Neural crest cell (in vitro differentiated cells): ENCODE measurements around the gene DESI1. TPM values are rescaled to one million over a fixed set of nuclear protein-coding genes. Genes with fewer than 3 reads are reported as not detected.

Source experiments
- DNase-seq: peaks from one replicate; pipeline ENCODE4 v3.0.0; 2021; ENCODE audit warnings: low read depth, mixed read lengths, low spot score
- H3K27ac Mint-ChIP-seq: one replicate; pipeline ENCODE4 v1.8.0; 2021; ENCODE audit warnings: mild to moderate bottlenecking, mixed read lengths; ENCODE audit not compliant: unreplicated experiment
- H3K27me3 Mint-ChIP-seq: 2 replicates; pipeline ENCODE4 v1.8.0; 2021; ENCODE audit warnings: low read depth, mild to moderate bottlenecking, mixed read lengths
- H3K36me3 Mint-ChIP-seq: 2 replicates; pipeline ENCODE4 v1.8.0; 2021; ENCODE audit warnings: low read depth, mild to moderate bottlenecking, mixed read lengths
- H3K4me1 Mint-ChIP-seq: 2 replicates; pipeline ENCODE4 v1.8.0; 2021; ENCODE audit warnings: mixed read lengths
- H3K4me3 Mint-ChIP-seq: one replicate; pipeline ENCODE4 v1.8.0; 2021; ENCODE audit warnings: mild to moderate bottlenecking, mixed read lengths
- H3K9me3 Mint-ChIP-seq: 2 replicates; pipeline ENCODE4 v1.8.0; 2021; ENCODE audit warnings: mixed read lengths
- total RNA-seq: library from RNA; stranded (reverse); gene quantifications from 2 replicates; pipeline ENCODE4 v1.2.1, GENCODE V29; 2021
- TF ChIP-seq, protein P1 (sequence below): fragments of 200-600 bp; sonication (generic); conservative IDR thresholded peaks from 2 replicates; pipeline ENCODE4 v1.5.0; 2021; ENCODE audit warnings: antibody characterized with exemption, mild to moderate bottlenecking

DESI1 gene
- total RNA-seq, 1 donor from 2014 or later: 38.0 TPM

- TF ChIP-seq, protein P1, sequence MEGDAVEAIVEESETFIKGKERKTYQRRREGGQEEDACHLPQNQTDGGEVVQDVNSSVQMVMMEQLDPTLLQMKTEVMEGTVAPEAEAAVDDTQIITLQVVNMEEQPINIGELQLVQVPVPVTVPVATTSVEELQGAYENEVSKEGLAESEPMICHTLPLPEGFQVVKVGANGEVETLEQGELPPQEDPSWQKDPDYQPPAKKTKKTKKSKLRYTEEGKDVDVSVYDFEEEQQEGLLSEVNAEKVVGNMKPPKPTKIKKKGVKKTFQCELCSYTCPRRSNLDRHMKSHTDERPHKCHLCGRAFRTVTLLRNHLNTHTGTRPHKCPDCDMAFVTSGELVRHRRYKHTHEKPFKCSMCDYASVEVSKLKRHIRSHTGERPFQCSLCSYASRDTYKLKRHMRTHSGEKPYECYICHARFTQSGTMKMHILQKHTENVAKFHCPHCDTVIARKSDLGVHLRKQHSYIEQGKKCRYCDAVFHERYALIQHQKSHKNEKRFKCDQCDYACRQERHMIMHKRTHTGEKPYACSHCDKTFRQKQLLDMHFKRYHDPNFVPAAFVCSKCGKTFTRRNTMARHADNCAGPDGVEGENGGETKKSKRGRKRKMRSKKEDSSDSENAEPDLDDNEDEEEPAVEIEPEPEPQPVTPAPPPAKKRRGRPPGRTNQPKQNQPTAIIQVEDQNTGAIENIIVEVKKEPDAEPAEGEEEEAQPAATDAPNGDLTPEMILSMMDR: no peak
- Mint-ChIP-seq H3K4me3 (no peak overlapping the region), H3K27ac (peak overlapping the region; percentile 63), H3K27me3 (peaks cover 4% of the 10 kb centered on the region), H3K4me1 (peaks cover 37% of the 10 kb centered on the region), H3K9me3 (no peaks in the 10 kb centered on the region), H3K36me3 (no peaks in the 10 kb centered on the region)
- DNase-seq: no peak
Observed at GRCh38 chr22:41556561-41556960, 64.3 kb downstream of the DESI1 start.

DNA sequence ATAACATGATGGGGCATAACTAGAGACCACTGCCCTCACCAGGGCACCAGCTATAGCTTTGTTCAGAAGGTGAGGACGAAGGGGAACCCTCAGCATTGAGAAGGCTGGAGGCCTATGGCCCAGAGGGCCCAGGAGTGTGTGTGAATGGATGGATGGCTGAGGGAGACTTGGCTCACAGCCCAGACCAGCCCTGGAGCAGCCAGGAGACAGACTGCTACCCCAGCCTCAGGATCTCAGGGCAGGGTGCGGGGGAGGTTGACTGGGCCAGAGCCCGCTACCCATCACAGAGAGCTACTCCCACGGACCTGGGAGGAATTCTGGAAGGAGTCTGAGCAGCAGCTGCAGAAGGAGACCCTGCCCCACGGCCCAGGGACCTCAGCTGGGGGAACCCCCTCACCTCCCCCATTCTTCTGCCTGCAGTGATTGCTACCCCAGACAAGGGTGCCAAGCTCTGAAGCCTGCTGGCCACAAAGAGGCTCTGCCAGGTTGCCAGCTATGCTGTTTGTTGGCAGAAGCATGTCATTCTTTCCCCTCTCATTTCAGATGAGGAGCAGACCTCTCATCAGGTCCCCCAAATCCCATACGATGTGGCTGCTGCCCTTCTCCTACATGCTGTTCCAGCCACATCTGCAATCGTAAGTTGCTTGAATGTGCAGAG, 65.4 kb downstream of the DESI1 start:
- Mint-ChIP-seq H3K36me3 (no peaks in the 10 kb centered on the region), H3K9me3 (no peaks in the 10 kb centered on the region), H3K27ac (no peak overlapping the region), H3K4me1 (peaks cover 28% of the 10 kb centered on the region), H3K27me3 (no peaks in the 10 kb centered on the region), H3K4me3 (no peak overlapping the region)
- TF ChIP-seq, protein P1: no peak
- DNase-seq: no peak

DNA sequence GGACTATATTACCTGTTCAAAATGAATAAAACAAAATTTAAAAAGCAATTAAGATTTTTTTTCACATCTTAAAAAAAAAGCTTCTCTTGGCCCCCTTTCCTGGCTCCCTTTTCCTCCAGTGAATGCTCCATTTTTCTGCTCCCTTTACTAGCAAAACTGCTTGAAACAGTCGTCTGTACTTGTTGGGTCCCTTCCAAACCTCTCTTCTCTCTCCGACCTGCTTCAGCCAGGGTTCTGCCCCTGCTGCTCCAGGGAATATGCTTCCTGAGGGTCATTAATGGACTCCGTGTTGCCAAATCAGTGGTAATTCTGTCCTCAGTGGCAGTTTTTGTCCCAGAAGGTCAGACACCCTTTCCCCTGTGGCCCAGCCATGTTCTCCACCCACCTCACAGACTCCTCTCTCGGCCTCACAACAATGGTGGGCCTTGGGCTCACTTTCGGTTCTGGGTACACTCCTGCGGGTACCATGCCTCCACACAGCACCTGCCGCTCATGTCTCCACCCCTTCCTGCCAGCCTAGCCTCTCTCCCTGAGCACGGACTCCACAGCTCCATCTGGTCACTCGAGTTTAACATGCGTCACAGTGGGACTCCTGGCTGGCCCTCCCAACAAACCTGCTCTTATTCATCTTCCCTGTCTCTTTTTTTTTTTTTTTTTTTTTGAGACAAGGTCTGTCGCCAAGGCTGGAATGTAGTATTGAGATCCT, 68.8 kb downstream of the DESI1 start:
- Mint-ChIP-seq H3K9me3 (no peaks in the 10 kb centered on the region), H3K27me3 (no peaks in the 10 kb centered on the region), H3K4me1 (peaks cover 14% of the 10 kb centered on the region), H3K36me3 (no peaks in the 10 kb centered on the region), H3K27ac (no peak overlapping the region), H3K4me3 (no peak overlapping the region)
- DNase-seq: no peak
- TF ChIP-seq, protein P1: no peak

DNA sequence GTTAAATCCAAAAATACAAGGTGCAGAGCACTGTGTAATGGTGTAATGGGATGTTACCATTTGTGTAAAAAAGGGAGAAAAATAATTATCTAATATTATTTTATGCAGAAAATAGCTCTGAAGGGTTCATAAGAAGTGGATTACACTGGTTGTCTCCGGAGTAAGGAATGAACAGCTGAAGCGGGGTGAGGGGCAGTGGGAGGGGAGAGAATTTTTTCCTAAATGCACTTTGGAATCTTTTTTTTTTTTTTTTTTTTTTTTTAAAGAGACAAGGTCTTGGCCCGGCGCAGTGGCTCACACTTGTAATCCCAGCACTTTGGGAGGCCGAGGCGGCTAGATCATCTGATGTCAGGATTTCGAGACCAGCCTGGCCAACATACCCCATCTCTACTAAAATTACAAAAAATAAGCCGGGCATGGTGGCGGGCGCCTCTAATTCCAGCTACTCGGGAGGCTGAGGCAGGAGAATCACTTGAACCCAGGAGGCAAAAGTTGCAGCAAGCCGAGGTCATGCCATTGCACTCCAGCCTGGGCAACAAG, 69.8 kb downstream of the DESI1 start:
- Mint-ChIP-seq H3K4me3 (no peak overlapping the region), H3K36me3 (no peaks in the 10 kb centered on the region), H3K9me3 (no peaks in the 10 kb centered on the region), H3K27ac (no peak overlapping the region), H3K27me3 (no peaks in the 10 kb centered on the region), H3K4me1 (peaks cover 5% of the 10 kb centered on the region)
- no peak for DNase-seq
- TF ChIP-seq, protein P1: no peak

GRCh38 chr22:41548830-41549211, 72.0 kb downstream of the DESI1 start:
- Mint-ChIP-seq H3K27me3 (no peaks in the 10 kb centered on the region), H3K27ac (no peak overlapping the region), H3K4me3 (no peak overlapping the region), H3K9me3 (no peaks in the 10 kb centered on the region), H3K36me3 (no peaks in the 10 kb centered on the region), H3K4me1 (peaks cover 21% of the 10 kb centered on the region)
- DNase-seq: no peak
- TF ChIP-seq, protein P1: no peak

Other genes starting within 250 kb of the DESI1 start
- gene TEF, start 239.1 kb downstream of the DESI1 start, total RNA-seq: 9.3 and 13.6 TPM in 2 replicates
- 47.7 and 50.8 TPM in 2 replicates for gene TOB2, start 174.2 kb downstream of the DESI1 start, total RNA-seq
- gene PHF5A, start 152.4 kb downstream of the DESI1 start, total RNA-seq: 81.8 and 88.9 TPM in 2 replicates
- 71.6 and 80.6 TPM in 2 replicates for gene ACO2, start 151.9 kb downstream of the DESI1 start, total RNA-seq
- gene POLR3H, start 76.6 kb downstream of the DESI1 start, total RNA-seq: 54.0 and 55.5 TPM in 2 replicates
- gene CSDC2, start 60.0 kb downstream of the DESI1 start, total RNA-seq: 0.75 and 0.98 TPM in 2 replicates
- 28.0 and 30.8 TPM in 2 replicates for gene PMM1, start 31.2 kb downstream of the DESI1 start, total RNA-seq
- 427 TPM in 2 replicates for gene XRCC6, start 252 bp upstream of the DESI1 start, total RNA-seq
- gene SNU13, start 67.8 kb upstream of the DESI1 start, total RNA-seq: 155 and 160 TPM in 2 replicates
- gene MEI1, start 78.5 kb upstream of the DESI1 start, total RNA-seq: 0.16 and 0.48 TPM in 2 replicates
- gene CCDC134, start 179.6 kb upstream of the DESI1 start, total RNA-seq: 23.0 and 26.0 TPM in 2 replicates
- gene SREBF2, start 212.1 kb upstream of the DESI1 start, total RNA-seq: 194 and 209 TPM in 2 replicates